Neural progenitor cell (in vitro differentiated cells): ENCODE measurements around the gene DNAJC21. TPM values are rescaled to one million over a fixed set of nuclear protein-coding genes. Genes with fewer than 3 reads are reported as not detected.

Source experiments
- DNase-seq: peaks from one replicate; pipeline ENCODE4 v3.0.0-alpha.2; 2016; ENCODE audit warnings: low spot score
- H2AFZ ChIP-seq: fragments of 200-600 bp; sonication (generic); replicated peaks from 2 replicates; pipeline ENCODE4 v1.6.1; 2016; ENCODE audit warnings: antibody characterized with exemption
- H3F3A ChIP-seq: fragments of 200-600 bp; sonication (generic); 2 replicates; pipeline ENCODE4 v1.6.1; 2016; ENCODE audit warnings: antibody characterized with exemption, low read depth
- H3K27ac ChIP-seq: fragments of 200-600 bp; sonication (generic); 2 replicates; pipeline ENCODE4 v1.5.1; 2016; ENCODE audit warnings: mild to moderate bottlenecking
- H3K27me3 ChIP-seq: fragments of 200-600 bp; sonication (generic); 2 replicates; pipeline ENCODE4 v1.6.1; 2016; ENCODE audit warnings: mild to moderate bottlenecking, moderate library complexity
- H3K36me3 ChIP-seq: fragments of 200-600 bp; sonication (generic); 2 replicates; pipeline ENCODE4 v1.5.1; 2016
- H3K4me1 ChIP-seq: fragments of 200-600 bp; sonication (generic); 2 replicates; pipeline ENCODE4 v1.6.1; 2016; ENCODE audit warnings: mixed run types
- H3K4me2 ChIP-seq: fragments of 200-600 bp; sonication (generic); 2 replicates; pipeline ENCODE4 v1.6.1; 2016
- H3K4me3 ChIP-seq: fragments of 200-600 bp; sonication (generic); 2 replicates; pipeline ENCODE4 v1.5.1; 2016
- H3K79me2 ChIP-seq: fragments of 200-600 bp; sonication (generic); 2 replicates; pipeline ENCODE4 v1.6.1; 2016; ENCODE audit warnings: low read depth
- H3K9ac ChIP-seq: fragments of 200-600 bp; sonication (generic); 2 replicates; pipeline ENCODE4 v1.6.1; 2016
- H3K9me3 ChIP-seq: fragments of 200-600 bp; sonication (generic); 2 replicates; pipeline ENCODE4 v1.5.1; 2016; ENCODE audit warnings: low read depth
- H4K20me1 ChIP-seq: fragments of 200-600 bp; sonication (generic); 2 replicates; pipeline ENCODE4 v1.6.1; 2016; ENCODE audit warnings: low read depth
- H3K27ac Mint-ChIP-seq: 3 replicates; pipeline ENCODE4 v1.8.0; 2021; ENCODE audit warnings: mixed read lengths
- H3K27me3 Mint-ChIP-seq: 2 replicates; pipeline ENCODE4 v1.8.0; 2022; ENCODE audit warnings: low read depth, mild to moderate bottlenecking, inconsistent platforms, moderate library complexity, mixed read lengths; ENCODE audit not compliant: insufficient read depth
- H3K36me3 Mint-ChIP-seq: 3 replicates; pipeline ENCODE4 v1.8.0; 2021; ENCODE audit warnings: mixed read lengths
- H3K4me1 Mint-ChIP-seq: 3 replicates; pipeline ENCODE4 v1.8.0; 2021; ENCODE audit warnings: mixed read lengths
- H3K4me3 Mint-ChIP-seq: 3 replicates; pipeline ENCODE4 v1.8.0; 2021; ENCODE audit warnings: mild to moderate bottlenecking, moderate library complexity, mixed read lengths
- H3K9me3 Mint-ChIP-seq: 3 replicates; pipeline ENCODE4 v1.8.0; 2020; ENCODE audit warnings: mixed read lengths
- EZH2 ChIP-seq: fragments of 200-600 bp; sonication (generic); IDR thresholded peaks from 2 replicates; pipeline ENCODE4 v1.6.1; 2017; ENCODE audit warnings: antibody characterized with exemption, mild to moderate bottlenecking, moderate library complexity
- EZH2phosphoT487 ChIP-seq: fragments of 200-600 bp; sonication (generic); IDR thresholded peaks from 2 replicates; pipeline ENCODE4 v1.6.1; 2017; ENCODE audit warnings: antibody characterized with exemption
- total RNA-seq: library from RNA; depleted of rRNA; stranded (reverse); fragments of >200 nt; gene quantifications from 2 replicates; pipeline ENCODE4 v1.2.3, GENCODE V29; 2015; ENCODE audit warnings: low replicate concordance
- TF ChIP-seq, protein P1 (sequence below): fragments of 200-600 bp; sonication (generic); IDR thresholded peaks from 2 replicates; pipeline ENCODE4 v1.5.1; 2017; ENCODE audit warnings: antibody characterized with exemption, mild to moderate bottlenecking

Gene DNAJC21
- total RNA-seq, 1 donor from 2014 or later = 52.8 TPM

- DNase-seq = no peak
- TF ChIP-seq, protein P1, sequence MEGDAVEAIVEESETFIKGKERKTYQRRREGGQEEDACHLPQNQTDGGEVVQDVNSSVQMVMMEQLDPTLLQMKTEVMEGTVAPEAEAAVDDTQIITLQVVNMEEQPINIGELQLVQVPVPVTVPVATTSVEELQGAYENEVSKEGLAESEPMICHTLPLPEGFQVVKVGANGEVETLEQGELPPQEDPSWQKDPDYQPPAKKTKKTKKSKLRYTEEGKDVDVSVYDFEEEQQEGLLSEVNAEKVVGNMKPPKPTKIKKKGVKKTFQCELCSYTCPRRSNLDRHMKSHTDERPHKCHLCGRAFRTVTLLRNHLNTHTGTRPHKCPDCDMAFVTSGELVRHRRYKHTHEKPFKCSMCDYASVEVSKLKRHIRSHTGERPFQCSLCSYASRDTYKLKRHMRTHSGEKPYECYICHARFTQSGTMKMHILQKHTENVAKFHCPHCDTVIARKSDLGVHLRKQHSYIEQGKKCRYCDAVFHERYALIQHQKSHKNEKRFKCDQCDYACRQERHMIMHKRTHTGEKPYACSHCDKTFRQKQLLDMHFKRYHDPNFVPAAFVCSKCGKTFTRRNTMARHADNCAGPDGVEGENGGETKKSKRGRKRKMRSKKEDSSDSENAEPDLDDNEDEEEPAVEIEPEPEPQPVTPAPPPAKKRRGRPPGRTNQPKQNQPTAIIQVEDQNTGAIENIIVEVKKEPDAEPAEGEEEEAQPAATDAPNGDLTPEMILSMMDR = peak; percentile 59
- TF ChIP-seq EZH2phosphoT487 (no peak), EZH2 (no peak)
- H3K27ac Mint-ChIP-seq = no peak overlapping the region
- Histone ChIP-seq H3K9me3 (no peaks in the 10 kb centered on the region), H3K4me1 (no peaks in the 10 kb centered on the region), H3K79me2 (no peaks in the 10 kb centered on the region), H3F3A (no peaks in the 10 kb centered on the region), H3K4me3 (no peak overlapping the region), H3K4me2 (no peak overlapping the region), H2AFZ (no peak overlapping the region), H3K27me3 (no peaks in the 10 kb centered on the region), H4K20me1 (no peaks in the 10 kb centered on the region), H3K27ac (no peak overlapping the region), H3K36me3 (peaks cover 6% of the 10 kb centered on the region), H3K9ac (no peak overlapping the region)
- peaks cover 6% of the 10 kb centered on the region for H3K36me3 Mint-ChIP-seq
- H3K27me3 Mint-ChIP-seq = no peaks in the 10 kb centered on the region
- no peaks in the 10 kb centered on the region for H3K9me3 Mint-ChIP-seq
- H3K4me3 Mint-ChIP-seq = no peak overlapping the region
- H3K4me1 Mint-ChIP-seq = no peaks in the 10 kb centered on the region
These were observed 23.8 kb upstream of the DNAJC21 start for GRCh38 chr5:34905564-34905963.

DNA sequence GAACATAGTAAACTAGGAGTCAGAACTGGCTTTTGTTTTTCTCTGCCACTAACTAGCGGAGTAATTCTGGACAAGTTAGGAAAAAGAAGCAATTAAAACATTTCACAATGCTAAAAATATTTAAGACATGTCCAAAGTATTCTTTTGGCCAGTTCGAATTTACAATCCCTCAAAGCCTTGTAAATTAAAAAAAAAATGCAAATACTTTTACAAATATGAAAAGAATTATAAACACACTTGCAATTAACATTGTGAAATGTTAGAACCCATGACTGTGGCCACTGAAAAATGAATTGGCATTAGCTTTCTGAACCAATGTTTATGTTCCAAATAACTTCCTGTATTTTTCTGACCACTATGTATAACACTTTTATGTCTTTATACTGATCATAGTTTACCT lies 16.3 kb upstream of the DNAJC21 start:
- Mint-ChIP-seq H3K9me3 (no peaks in the 10 kb centered on the region), H3K36me3 (peaks cover 15% of the 10 kb centered on the region), H3K27me3 (peaks cover 5% of the 10 kb centered on the region), H3K4me3 (no peak overlapping the region), H3K27ac (no peak overlapping the region), H3K4me1 (peaks cover 21% of the 10 kb centered on the region)
- DNase-seq = no peak
- H3K4me2 ChIP-seq = peak overlapping the region; percentile 93
- no peaks in the 10 kb centered on the region for H3K9me3 ChIP-seq
- no peak overlapping the region for H3K9ac ChIP-seq
- H3F3A ChIP-seq = peaks cover 8% of the 10 kb centered on the region
- no peak overlapping the region for H3K27ac ChIP-seq
- H4K20me1 ChIP-seq = no peaks in the 10 kb centered on the region
- no peak overlapping the region for H2AFZ ChIP-seq
- TF ChIP-seq EZH2 (no peak), EZH2phosphoT487 (no peak)
- TF ChIP-seq, protein P1 = no peak
- peaks cover 19% of the 10 kb centered on the region for H3K36me3 ChIP-seq
- H3K4me1 ChIP-seq = peaks cover 17% of the 10 kb centered on the region
- H3K79me2 ChIP-seq = peaks cover 63% of the 10 kb centered on the region
- H3K4me3 ChIP-seq = peak overlapping the region; percentile 81
- H3K27me3 ChIP-seq = no peaks in the 10 kb centered on the region

- Histone ChIP-seq H3K27ac (peak overlapping the region; percentile 87), H3F3A (peaks cover 8% of the 10 kb centered on the region), H3K4me1 (peaks cover 17% of the 10 kb centered on the region), H3K9me3 (no peaks in the 10 kb centered on the region), H4K20me1 (peaks cover 4% of the 10 kb centered on the region), H3K4me2 (peak overlapping the region; percentile 93), H2AFZ (peak overlapping the region; percentile 94), H3K27me3 (no peaks in the 10 kb centered on the region), H3K79me2 (peaks cover 79% of the 10 kb centered on the region), H3K9ac (peak overlapping the region; percentile 61), H3K36me3 (peaks cover 18% of the 10 kb centered on the region), H3K4me3 (peak overlapping the region; percentile 81)
- DNase-seq = no peak
- Mint-ChIP-seq H3K27me3 (peaks cover 5% of the 10 kb centered on the region), H3K4me1 (peaks cover 21% of the 10 kb centered on the region), H3K36me3 (peaks cover 12% of the 10 kb centered on the region), H3K4me3 (no peak overlapping the region), H3K27ac (no peak overlapping the region), H3K9me3 (no peaks in the 10 kb centered on the region)
- TF ChIP-seq EZH2phosphoT487 (no peak), EZH2 (no peak)
- TF ChIP-seq, protein P1 = no peak
These were observed 14.7 kb upstream of the DNAJC21 start for GRCh38 chr5:34914671-34915138.
